RPMI7951 (cell line): ENCODE measurements around the gene REM1. TPM values are rescaled to one million over a fixed set of nuclear protein-coding genes. Genes with fewer than 3 reads are reported as not detected.
"Not testable (repeated sequence)": the region's sequence is repeated elsewhere in the genome, so short reads cannot be mapped to it uniquely, and the experiment has no call there.

Experiments used
- DNase-seq: peaks from one replicate; pipeline ENCODE4 v3.0.0-alpha.2; 2012; ENCODE audit warnings: low read depth
- total RNA-seq: library from RNA; depleted of rRNA; stranded (reverse); fragments of >200 nt; shearing (Covaris generic); gene quantifications from 2 replicates; pipeline ENCODE4 v1.2.3, GENCODE V29; 2014

REM1 gene
- total RNA-seq, 1 experiment from 2014 or later, result 0.24 TPM

DNA sequence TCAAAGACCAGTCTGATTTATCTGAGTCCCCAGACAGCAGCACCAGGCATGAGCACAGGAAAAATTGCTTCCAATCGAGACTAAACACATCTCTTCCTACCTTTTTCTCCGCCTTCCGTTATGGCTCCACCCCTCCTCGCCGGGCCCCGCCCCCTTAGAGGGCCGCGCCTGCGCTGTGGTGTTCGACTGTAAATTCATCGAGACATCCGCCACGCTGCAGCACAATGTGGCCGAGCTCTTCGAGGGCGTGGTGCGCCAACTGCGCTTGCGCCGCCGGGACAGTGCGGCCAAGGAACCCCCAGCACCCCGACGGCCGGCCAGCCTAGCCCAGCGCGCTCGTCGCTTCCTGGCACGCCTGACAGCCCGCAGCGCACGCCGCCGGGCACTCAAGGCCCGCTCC, 8.9 kb downstream of the REM1 start:
- no peak for DNase-seq

DNA sequence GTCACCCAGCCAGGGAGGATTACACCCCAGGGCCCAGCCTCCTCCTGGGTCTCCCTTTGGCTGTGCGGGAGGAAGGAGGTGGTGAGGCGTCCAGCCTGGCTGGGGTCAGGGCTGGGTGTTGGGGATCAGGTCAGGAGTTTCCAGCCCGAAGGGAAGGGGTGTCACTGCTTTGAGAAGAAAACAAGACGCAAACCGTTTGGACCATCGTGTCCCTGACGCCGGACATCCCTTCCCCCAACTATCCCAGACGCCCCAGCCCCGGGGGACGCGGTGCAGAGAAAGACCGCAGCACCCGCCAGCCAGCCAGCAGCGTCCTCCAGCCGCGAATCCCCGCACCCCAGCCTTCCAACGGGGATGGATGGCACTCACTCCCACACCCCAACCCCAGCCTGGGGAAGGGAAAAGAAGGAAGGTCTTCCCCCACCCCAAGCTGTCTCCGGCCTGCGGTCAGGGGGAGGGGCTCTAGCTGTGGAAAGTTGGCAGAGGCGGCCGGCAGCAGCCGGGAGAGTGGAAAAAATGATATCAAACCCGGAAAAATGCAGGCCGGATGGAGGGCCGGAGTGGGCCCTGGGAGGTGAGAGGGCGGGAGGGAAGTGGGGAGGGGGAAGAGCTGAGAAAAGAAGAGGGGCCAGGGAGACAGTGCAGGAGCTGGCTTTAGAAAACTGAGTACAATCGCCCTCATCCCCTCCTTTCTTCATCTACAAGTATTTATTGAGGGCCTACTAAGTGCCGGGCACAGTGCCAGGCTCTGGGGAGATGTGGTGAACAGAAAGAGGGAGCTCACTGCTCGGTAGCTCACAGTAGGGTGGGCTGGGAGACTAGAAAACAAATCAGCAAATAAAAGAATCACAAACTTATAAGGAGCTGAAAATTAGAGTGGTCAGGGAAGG, 10.6 kb downstream of the REM1 start:
- DNase-seq, result peak; percentile 74

DNA sequence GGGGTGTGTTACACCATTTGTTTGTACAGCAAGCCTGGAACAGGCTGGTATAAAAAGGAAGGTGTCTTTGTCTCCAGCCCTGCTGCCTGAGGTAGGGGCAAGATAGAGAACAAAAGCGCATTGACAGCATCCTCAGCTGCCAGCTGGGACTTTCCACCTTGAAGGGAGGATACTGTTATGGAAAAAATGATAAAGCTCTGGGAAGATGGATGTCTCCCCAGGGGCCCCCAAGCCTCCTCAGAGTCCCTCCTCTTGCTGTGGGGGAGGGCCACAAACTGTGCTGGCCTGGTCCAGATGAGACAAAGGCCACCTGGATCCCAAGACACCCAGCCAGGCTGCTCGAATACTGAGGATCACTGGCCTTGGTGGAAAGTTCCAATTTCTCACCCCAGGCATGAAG, 13.0 kb downstream of the REM1 start:
- DNase-seq, result no peak

DNA sequence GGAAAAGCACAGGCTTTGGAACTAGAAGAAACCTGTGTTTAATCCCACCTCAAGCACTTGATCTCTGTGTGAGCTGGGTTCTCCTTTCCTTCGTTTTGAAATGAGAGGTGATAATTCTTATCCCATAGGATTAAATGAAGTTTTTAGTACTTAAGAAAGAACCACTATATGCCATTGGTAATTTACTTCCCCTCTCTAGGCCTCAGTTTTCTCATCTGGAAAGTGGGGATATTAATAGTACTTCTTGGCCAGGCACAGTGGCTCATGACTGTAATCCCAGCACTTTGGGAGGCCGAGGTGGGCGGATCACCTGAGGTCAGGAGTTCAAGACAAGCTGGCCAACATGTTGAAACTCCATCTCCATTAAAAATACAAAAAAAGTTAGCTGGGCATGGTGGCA, 14.1 kb downstream of the REM1 start:
- DNase-seq, result no peak

DNA sequence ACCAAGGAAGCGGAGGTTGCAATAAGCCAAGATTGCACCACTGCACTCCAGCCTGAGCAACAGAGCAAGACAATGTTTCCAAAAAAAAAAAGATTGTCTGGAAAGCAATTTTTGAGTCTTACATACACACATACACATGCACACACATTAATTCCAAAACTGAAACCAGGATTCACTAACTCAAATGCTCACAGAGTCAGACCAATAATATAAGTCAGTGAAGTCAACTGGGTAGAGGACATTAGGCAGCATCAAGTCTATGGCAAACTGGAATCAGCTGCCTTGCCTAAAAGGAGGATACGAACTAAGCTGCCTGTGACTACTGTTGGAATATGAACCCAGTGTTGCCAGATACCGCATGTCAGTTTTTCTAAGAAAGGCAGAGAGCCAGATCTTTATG, 15.7 kb downstream of the REM1 start:
- no peak for DNase-seq

DNA sequence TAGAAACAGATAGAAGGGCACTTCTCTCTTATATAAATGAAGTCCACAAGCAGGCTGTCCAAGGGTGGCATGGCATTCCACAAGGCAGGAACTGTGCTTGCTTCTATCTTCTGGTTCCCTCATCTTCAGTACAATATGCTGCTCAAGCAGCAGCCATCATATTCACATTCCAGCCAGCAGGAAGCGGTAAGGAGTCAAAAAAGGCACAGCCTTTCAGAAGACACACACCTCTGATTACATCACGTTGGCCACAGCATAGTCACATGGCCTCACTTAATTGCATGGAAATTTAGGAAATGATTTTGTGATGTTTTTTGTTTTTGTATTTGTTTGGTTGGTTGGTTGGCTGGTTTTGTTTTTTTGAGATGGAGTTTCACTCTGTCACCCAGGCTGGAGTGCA, 19.0 kb downstream of the REM1 start:
- DNase-seq, result peak; percentile 64

DNA sequence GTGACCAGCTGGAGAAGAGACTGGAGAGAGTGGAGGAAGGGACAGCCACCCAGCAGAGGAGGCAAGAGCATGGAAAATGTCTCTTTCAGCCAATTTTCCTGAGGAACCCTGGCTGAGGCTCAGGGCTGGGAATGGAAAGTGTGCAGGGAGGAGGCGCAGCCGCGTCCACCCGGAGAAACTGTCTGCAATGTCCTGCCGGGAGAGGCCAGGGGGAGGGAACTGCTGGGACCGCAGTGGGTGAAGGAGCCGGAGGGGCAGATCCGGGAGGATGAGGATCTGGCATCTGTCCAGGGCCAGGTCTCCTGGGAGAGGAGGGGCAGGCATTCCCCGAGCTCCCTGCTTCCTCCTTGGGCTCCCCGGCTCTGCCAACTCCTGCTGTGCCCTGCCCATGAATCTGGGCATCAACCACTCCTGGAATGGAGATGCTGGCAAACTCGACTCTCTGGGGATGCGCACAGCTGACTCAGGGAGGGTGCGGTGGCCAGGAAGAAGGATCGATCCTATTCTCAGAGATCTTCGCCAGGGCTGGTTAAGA, 21.7 kb downstream of the REM1 start:
- peak; percentile 54 for DNase-seq

DNA sequence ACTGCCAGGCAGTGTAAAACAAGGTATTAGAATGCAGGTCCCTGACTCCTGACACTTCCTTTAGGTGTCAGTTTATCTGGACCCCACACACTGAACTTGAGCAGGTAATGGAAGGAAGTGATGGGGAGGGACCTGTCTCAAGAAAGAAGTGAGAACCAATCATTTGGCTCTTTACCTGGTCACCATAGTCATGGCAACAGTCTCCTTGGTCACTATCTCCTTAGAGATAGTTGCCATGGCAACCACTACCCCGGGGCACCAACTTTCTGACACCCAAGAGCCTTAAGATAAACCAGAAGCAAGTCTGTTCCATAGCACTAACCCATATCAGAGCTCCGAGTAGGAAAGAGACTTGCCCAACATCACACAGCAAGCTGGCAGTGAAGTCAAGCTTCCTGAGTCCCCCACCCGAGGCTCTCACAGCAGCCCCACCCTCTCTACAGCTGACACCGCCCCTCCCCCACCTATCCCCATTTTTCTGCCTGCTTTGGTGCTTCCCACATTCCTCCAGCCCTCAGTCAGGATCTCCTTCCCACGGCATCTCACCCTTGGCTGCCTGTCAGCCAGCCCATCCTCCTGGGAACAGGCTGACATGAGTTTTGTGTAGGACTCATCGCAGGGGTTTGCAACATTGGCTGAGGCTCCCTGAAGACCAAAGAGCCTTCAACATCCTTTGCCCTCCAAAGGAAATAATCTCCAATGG, 22.9 kb downstream of the REM1 start:
- peak; percentile 41 for DNase-seq

DNA sequence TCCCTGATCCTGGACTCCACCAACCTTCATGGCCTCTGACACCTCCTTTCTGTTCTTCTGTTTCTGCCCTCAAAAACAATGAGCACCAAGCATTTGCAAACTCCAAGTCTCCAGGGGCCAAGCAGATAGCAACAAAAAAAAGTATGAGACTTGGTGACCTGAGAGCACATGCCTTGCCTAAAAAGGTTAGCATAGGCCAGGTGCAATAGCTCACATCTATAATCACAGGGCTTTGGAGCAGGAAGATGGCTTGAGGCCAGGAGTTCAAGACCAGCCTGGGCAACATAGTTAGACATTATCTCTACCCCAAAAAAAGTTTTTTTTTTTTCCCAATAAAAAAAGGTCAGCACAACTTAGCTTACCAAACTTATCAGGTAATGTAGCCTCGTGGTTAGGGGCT, 25.4 kb downstream of the REM1 start:
- DNase-seq, result no peak

DNA sequence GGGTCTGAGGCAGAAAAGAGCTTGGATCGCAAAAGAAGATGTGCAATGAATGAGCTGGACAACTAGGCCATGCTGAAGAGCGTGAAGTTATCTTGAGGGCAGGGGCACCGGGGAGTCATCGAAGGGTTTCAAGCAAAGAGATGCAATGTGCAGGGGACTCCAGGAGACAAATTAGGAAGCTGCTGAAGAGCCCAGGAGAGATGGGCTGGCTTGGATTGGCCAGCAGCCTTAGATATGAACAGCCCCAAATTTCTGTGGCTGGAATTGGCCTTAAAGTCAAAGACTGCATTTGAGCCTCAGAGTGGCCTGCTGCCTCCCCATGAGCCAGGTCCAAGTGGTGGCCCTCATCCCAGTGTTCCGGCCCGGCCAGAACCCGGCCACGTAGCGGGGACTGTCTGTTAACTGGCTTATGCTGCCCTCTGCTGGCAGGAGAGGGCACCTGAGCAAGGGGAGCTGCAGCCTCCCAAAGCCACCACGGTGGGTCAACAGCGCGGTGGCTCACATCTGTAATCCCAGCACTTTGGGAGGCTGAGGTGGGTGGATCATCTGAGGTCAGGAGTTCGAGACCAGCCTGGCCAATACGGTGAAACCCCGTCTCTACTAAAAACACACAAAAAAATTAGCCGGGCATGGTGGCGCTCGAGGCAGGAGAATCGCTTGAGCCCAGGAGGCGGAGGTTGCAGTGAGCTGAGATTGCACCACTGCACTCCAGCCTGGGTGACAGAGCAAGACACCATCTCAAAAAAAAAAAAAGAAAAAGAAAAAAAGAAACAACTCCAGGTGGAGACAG, 28.0 kb downstream of the REM1 start:
- peak; percentile 83 for DNase-seq

DNA sequence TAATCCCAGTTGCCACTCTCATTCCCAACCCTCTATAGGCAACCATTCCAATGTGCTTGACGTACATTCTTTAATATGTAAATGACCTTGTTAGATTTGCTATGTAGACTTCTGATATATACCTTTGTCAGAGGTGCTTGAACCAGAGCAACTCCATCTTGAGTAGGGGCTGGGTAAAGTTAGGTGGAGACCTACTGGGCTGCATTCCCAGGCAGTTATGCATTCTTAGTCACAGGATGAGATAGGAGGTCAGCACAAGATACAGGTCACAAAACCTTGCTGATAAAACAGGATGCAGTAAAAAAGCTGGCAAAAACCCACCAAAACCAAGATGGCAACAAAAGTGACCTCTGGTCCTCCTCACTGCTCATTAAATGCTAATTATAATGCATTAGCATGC, 30.8 kb downstream of the REM1 start:
- DNase-seq, result peak; percentile 28

DNA sequence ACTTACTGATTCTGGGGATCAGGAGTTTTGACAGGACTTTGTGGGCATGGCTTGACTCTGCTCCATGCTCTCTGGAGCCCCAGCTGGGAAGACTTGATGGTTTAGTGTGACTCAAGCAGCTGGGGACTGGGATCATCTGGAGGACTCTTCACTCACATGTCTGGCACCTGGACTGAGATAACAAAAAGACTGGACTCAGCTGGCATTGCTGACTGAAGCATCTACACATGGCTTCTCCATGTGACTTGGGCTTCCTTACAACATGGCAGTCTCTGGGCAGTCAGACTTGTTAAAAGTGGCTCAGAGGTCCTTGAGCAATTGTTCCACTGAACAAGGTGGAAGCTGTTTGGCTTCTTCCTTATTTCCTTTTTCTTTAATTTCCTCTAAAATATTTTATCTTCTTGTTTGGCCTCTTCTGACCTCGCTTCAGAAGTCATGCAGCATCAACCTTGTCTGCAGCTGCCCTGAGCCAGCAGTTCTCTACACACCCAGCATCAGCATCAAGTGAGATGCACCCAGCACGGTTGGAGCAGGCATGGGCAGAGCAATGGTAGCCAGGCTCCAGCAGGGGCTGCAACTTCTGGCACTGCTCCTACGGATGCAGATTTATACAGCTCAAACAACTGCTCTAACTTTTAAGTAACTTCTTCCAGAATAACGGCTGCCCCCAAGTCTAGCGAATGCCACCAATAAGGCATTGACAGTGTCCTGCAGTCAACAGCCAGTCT, 33.6 kb downstream of the REM1 start:
- peak; percentile 61 for DNase-seq

DNA sequence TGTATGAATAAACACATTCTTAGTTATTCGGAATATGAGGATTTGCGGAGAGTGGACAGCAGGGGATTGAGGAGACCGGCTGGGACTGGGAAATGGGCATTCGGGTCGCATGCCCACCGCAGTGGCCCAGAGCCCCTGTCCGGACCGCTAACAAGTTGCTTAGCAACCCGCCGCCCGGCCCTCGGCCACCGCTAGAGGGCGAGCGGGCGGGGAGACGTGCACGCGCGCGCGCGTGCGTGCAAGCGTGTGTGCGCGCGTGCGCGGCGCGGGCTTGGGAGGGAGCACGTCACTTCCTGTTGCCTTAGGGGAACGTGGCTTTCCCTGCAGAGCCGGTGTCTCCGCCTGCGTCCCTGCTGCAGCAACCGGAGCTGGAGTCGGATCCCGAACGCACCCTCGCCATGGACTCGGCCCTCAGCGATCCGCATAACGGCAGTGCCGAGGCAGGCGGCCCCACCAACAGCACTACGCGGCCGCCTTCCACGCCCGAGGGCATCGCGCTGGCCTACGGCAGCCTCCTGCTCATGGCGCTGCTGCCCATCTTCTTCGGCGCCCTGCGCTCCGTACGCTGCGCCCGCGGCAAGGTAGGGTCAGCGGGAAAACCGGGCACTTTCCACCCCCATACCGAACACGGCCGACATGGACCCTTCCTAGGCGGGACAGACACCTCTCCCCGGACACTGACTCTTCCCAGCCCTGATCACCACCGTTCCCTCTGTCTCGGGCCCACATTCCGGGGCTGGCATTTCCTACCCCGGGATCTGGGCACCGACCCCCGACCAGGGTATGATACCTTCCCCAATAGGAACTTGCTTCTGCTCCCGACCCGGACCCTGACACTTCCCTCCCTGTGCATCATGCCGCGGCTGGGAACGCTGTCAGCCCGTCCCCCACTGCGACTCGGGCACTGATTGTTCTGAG, 39.3 kb downstream of the REM1 start, which contains the start of gene HM13:
HM13 (plus strand) TSS at position 289 of the 918 bp plus-strand sequence; CDS start at position 399, 110 bp downstream.
- peak; percentile 96 for DNase-seq

DNA sequence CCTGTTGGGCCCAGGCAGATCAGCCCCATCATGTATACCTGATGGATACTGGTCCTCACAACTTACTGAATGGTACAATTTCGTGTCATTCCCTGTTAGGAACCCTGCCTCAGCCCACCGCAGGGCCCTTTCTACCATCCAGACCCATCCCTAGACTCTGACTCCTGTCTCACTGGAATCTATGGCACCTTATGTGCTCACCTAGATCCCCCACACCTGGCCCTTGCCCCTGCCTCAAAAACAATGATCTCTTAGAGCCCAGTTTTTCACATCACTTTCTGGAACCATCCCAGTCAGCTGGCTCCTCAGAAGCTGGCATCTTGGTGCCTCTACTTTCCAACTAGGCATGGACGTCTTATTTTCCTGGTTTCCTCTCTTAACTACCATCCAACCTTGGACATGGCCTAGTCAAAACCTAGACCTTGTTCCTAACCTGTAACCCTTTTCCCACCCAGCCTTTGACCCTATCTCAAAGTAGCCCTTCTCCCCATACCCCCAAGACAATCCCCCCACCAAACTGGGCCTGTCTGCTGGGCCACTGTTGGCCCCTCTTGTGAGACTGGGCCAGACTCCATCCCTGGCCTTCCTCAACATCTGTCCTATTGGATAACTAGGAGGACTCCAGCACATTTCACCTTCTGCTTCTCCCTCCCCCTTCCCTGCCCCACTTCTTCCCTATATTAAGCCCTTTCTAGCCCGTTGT, 40.1 kb downstream of the REM1 start:
- no peak for DNase-seq

DNA sequence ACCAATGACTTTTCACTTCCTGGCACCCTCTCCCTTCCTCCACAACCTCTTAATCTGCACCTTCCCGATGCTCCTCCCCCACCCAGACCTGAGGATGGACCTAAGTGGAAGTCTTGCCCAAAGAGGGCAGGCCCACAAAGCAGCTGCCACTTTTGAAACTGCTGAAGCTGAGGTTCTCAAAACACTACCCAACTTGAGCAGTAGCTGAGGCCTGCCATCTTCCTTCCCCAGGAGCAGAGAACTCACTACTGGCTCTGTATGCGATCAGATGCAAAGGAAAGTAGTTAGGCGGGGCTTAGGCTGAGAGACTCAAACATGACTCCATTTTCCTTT, 40.7 kb downstream of the REM1 start:
- DNase-seq, result no peak

DNA sequence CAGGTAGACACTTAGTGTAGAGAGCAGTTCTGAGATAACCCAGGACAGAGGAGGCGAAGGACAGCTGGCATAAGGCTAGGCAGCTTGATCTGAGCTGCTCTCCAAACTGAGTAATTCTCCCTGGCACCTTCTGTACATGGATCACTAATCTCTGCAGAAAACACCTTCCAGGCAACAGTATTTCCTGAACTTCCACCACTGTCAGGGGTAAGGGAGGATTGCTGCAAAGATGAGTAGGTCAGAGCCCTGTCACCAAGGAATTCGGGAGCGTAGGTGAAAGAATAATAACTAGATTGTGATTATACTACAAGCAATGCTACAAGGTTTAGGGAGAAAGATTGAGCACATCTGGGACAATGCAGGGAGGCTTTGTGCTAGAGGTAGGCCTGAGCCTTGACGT, 41.1 kb downstream of the REM1 start:
- DNase-seq, result no peak

DNA sequence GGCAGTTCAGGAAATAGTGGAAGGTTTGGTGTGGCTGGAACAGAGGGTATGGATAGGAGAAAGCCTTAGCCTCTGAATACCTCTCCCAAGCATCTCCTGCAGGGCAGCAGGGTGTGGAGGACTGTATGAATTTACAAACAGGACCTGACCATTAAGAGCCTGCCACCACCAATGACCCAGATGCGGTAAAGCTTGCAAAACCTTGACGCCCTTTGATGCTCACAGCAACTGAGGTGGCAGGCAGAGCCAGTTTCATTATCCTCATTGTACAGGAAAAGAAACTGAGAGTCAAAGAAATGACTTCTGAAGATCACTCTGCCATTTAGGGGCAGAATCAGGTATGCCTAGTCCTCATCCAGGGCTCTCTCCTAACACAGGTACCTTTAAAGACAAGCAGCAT, 41.6 kb downstream of the REM1 start:
- DNase-seq, result no peak

DNA sequence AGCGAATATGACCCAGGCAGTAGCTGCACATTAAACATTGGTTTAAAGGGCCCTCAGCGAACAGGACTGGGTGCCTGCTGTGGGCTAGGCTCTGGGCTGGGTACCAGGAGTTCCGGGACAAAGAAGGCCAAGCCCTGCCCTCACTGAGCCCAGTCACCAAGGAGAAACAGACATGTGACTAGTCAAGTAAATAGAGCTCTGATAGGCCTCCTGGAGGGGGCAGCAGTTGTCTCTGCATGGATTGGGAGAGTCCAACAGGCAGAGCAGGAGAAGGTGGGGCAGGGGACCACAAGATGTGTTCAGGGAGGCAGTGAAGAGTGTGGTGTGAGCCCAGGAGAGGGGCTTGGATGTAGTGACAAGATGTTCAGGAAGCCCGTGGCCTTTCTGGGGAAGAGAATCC, 42.3 kb downstream of the REM1 start:
- peak; percentile 85 for DNase-seq

DNA sequence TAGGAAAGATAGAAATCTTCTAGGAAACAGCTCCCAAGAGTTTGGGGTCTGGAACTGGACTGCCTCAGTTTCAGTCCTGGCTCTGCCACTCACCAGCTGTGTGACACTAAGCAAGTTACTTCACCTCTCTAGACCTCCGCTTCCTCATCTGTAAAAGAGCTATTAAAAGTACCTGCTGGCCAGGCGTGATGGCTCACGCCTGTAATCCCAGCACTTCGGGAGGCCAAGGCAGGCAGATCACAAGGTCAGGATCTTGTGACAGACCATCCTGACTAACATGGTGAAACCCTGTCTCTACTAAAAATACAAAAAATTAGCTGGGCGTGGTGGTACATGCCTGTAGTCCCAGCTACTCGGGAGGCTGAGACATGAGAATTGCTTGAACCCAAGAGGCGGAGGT, 46.2 kb downstream of the REM1 start:
- not testable (repeated sequence) for DNase-seq

DNA sequence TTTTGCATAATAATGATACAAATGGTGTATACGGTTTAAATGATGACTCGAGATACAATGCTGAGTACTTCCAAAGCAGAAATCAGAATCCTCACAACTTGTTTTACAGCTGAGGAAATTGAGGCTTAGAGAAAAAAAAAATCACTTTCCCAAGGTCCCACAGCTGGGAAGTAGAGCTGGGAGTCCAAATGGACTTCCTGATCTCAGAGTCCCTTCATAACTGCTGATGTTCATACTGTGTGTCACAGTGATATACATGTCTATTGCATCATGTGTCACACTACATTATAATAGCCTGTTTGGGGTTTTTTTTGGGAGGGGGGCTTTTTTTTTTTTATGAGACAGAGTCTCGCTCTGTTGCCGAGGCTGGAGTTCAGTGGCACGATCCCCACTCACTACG, 47.6 kb downstream of the REM1 start:
- DNase-seq, result no peak
